Heart left ventricle (tissue), 16 donors: ENCODE measurements around the gene NEURL4. TPM values are rescaled to one million over a fixed set of nuclear protein-coding genes. Genes with fewer than 3 reads are reported as not detected.
A peak's percentile ranks its signal among the peaks of the same experiment; 100 is the strongest.

Experiments used
- ATAC-seq, 4 donors: fragments of 200-7000 bp; cut with Tn5 transposase; one replicate each; pipeline ENCODE4 v1.9.1; 2020 to 2022; ENCODE audit warnings: moderate library complexity in 4 of 4, mild to moderate bottlenecking in 3 of 4, moderate number of reproducible peaks in 1 of 4
- DNase-seq, 5 donors: peaks; one replicate each; pipeline ENCODE4 v3.0.0-alpha.2; 2020
- H3K27ac ChIP-seq, 12 donors: fragments of 200-600 bp; sonication (generic) in 4 of 12; one replicate each; pipeline versions ENCODE4 v1.5.0 to v1.8.0; 2016 to 2022; ENCODE audit warnings: mild to moderate bottlenecking in 2 of 12
- H3K27me3 ChIP-seq, 9 donors: fragments of 200-600 bp; sonication (generic) in 2 of 9; one replicate each; pipeline versions ENCODE4 v1.5.1 to v1.8.0; 2016 to 2022; ENCODE audit warnings: mild to moderate bottlenecking in 3 of 9
- H3K36me3 ChIP-seq, 9 donors: fragments of 200-600 bp; sonication (generic) in 2 of 9; one replicate each; pipeline versions ENCODE4 v1.5.0 to v1.8.0; 2018 to 2022; ENCODE audit warnings: mild to moderate bottlenecking in 2 of 9
- H3K4me1 ChIP-seq, 12 donors: fragments of 200-600 bp; sonication (generic) in 4 of 12; one replicate each; pipeline versions ENCODE4 v1.5.0 to v1.8.0; 2016 to 2022; ENCODE audit warnings: mild to moderate bottlenecking in 3 of 12
- H3K4me3 ChIP-seq, 12 donors: fragments of 200-600 bp; sonication (generic) in 4 of 12; one replicate each; pipeline versions ENCODE4 v1.5.0 to v1.8.0; 2017 to 2022; ENCODE audit warnings: mild to moderate bottlenecking in 9 of 12, moderate library complexity in 4 of 12
- H3K9me3 ChIP-seq, 12 donors: fragments of 200-600 bp; sonication (generic) in 4 of 12; one replicate each; pipeline versions ENCODE4 v1.5.0 to v1.8.0; 2016 to 2022; ENCODE audit warnings: mild to moderate bottlenecking in 1 of 12
- CTCF ChIP-seq, 12 donors: fragments of 200-600 bp; sonication (generic) in 4 of 12; IDR thresholded peaks; one replicate each; pipeline versions ENCODE4 v1.5.0 to v1.8.0; 2018 to 2022; ENCODE audit warnings: antibody characterized with exemption in 12 of 12, mild to moderate bottlenecking in 5 of 12
- POLR2A ChIP-seq, 2 donors: fragments of 450-650 bp; IDR thresholded peaks; one replicate each; pipeline ENCODE4 v1.6.1; 2017; ENCODE audit warnings: antibody characterized with exemption in 2 of 2, mild to moderate bottlenecking in 2 of 2, moderate library complexity in 2 of 2
- WGBS, 4 donors: extraction: QIAGEN DNeasy Blood & Tissue Kit in 2 of 4; methylation state at CpG; one replicate each; pipeline versions ENCODE4 v1.1.5 to v1.1.7; 2013 to 2018; 5-methylcytosine and 5-hydroxymethylcytosine counted together
- intact Hi-C, 10 donors: fragments of 100-400 bp; cut with DNase I; formaldehyde crosslinking; loops; one replicate each; pipeline versions ENCODE4 v1.11.1 to v1.14.2; 2022
- polyA plus RNA-seq, 2 donors: library from polyadenylated mRNA; stranded (reverse); fragments of 200-250 nt; gene quantifications; one replicate each; pipeline ENCODE4 v1.2.3, GENCODE V29; 2013
- total RNA-seq, 9 donors: library from RNA; depleted of rRNA in 2 of 9; stranded (reverse); fragments of >200 nt in 2 of 9; fragmentation: NEBNext Ultra II Directional in 3 of 9; extraction: Animal tissue kit (Norgen Biotek cat#: 25700) in 3 of 9; gene quantifications; one replicate each; pipeline versions ENCODE4 v1.1.0 to v1.2.4, GENCODE V29; 2016 to 2023
- donor health status: ischemic (EF 13 %, LVEDD 7.1; RV severe dilation, severe dysfunction).
- donor health status: healthy with polysubstance abuse.
- donor health status: DM: no; HTN: yes; CAD: no.
- donor health status: DM: no; HTN: no; CAD: no.
- donor health status: ischemic (EF 25% LVEDD 6.9; RV normal size, moderate dysfunction).
- donor health status: ischemic (EF 25% LVEDD 5.7; RV mildly dilated, moderate dysfunction).
- donor health status: healthy.
- donor health status: DM: yes; HTN: yes; CAD: no.
- donor health status: ischemic (EF 35%, LVEDD 5.7; RV mildly dilated, moderate dysfunction).
- donor health status: nonischemic (EF 11% LVEDD 7.7; RV severe dilation, severe dysfunction).
- donor health status: DM: yes; HTN: yes; CAD: no.
- donor health status: PGD.
- donor health status: ischemic (EF 29% LVEDD 5.4; RV normal size, mild dysfunction).
- donor health status: nonischemic (EF 23%, LVEDD 6.1; RV moderate dilation, normal function).

Gene NEURL4
- total and polyA plus RNA-seq, 11 donors: 13.6 to 39.2 (median 27.6) TPM

- intact Hi-C loops: loop anchor here in 6 of 10 donors (1.0 to 5.0 kb wide), 7 partner anchors 21 to 379 kb away; partner anchors contain the start of genes ELP5 (in 3 of the 6), ACADVL (in 1 of the 6), CTDNEP1 (in 1 of the 6) and DLG4 (in 1 of the 6)
- 0 to 1% (median 0%) methylated on average over 48 to 104 of the region's 104 CpGs for WGBS, 4 donors
- Histone ChIP-seq H3K4me3 (peak overlapping the region; percentile 69 to 98 (median 92)), H3K27ac (peak overlapping the region; percentile 85 to 100 (median 97)), H3K27me3 (no peaks in the 10 kb centered on the region), H3K9me3 (no peaks in the 10 kb centered on the region), H3K4me1 (peaks cover 4 to 47% (median 33%) of the 10 kb centered on the region in 12 donors), H3K36me3 (peaks cover 0 to 38% (median 35%) of the 10 kb centered on the region in 9 donors)
- peak in 4 of 5 donors; percentile 59 to 82 (median 68) for DNase-seq
- TF ChIP-seq POLR2A (IDR thresholded peaks at IDR 0.05) (peak; percentile 44 to 78), CTCF (IDR thresholded peaks at IDR 0.05) (peak in 1 of 12 donors; percentile 15)
- ATAC-seq: peak in 2 of 4 donors; percentile 36 to 40
Observed at GRCh38 chr17:7307686-7308624, 21.2 kb downstream of the NEURL4 start.

- intact Hi-C loops: loop anchor here in 5 of 10 donors (1.0 to 5.0 kb wide), 6 partner anchors 54 to 380 kb away; partner anchors contain the start of genes ELP5 (in 3 of the 5), ACADVL (in 1 of the 5), CTDNEP1 (in 1 of the 5) and DLG4 (in 1 of the 5)
- 0 to 1% (median 0%) methylated on average over 63 to 64 of the region's 64 CpGs for WGBS, 4 donors
- peaks cover 4 to 39% (median 28%) of the 10 kb centered on the region in 12 donors for H3K4me1 ChIP-seq
- peaks cover 0 to 30% (median 26%) of the 10 kb centered on the region in 9 donors for H3K36me3 ChIP-seq
- H3K27me3 ChIP-seq: no peaks in the 10 kb centered on the region
- no peaks in the 10 kb centered on the region for H3K9me3 ChIP-seq
- H3K4me3 ChIP-seq: peak within 1 kb of the TSS; percentile 69 to 98 (median 92)
- TF ChIP-seq CTCF (IDR thresholded peaks at IDR 0.05) (no peak), POLR2A (IDR thresholded peaks at IDR 0.05) (peak in 1 of 2 donors; percentile 78)
- peak within 1 kb of the TSS; percentile 85 to 100 (median 97) for H3K27ac ChIP-seq
- ATAC-seq (peak; percentile 91 to 97 (median 95)), DNase-seq (peak; percentile 100)
Observed at GRCh38 chr17:7306911-7307685, 22.0 kb downstream of the NEURL4 start, which contains the start of gene EIF5A. TSS of gene EIF5A (plus strand) at chr17:7307628. CDS start at chr17:7309636, 2,008 bp downstream.

- DNase-seq (no peak), ATAC-seq (no peak)
- Histone ChIP-seq H3K9me3 (no peaks in the 10 kb centered on the region), H3K4me1 (peaks cover 0 to 17% (median 11%) of the 10 kb centered on the region in 12 donors), H3K4me3 (no peak overlapping the region), H3K27ac (no peak overlapping the region), H3K36me3 (peaks cover 0 to under 1% (median 0%) of the 10 kb centered on the region in 9 donors), H3K27me3 (no peaks in the 10 kb centered on the region)
- TF ChIP-seq CTCF (IDR thresholded peaks at IDR 0.05) (no peak), POLR2A (IDR thresholded peaks at IDR 0.05) (no peak)
- intact Hi-C loops: loop anchor here in 2 of 10 donors (5.0 kb wide), 2 partner anchors 47 to 257 kb away; no protein-coding TSS in a partner anchor
- 95 to 97% (median 96%) methylated on average over 7 of the region's 7 CpGs for WGBS, 4 donors
Observed at GRCh38 chr17:7304179-7304578, 25.0 kb downstream of the NEURL4 start.
